Subcutaneous abdominal adipose tissue (tissue), 5 donors: ENCODE data around the gene GZF1.

Source experiments
- H3K27ac ChIP-seq: one replicate; pipeline ENCODE4 v1.7.0; 2013; ENCODE audit warnings: low read depth, mild to moderate bottlenecking, inconsistent platforms, low read length, moderate library complexity
- H3K27me3 ChIP-seq, 5 donors: one replicate each; pipeline ENCODE4 v1.7.0; 2013; ENCODE audit warnings: low read length in 5 of 5, inconsistent platforms in 1 of 5; ENCODE audit not compliant: control insufficient read depth in 5 of 5, insufficient read depth in 4 of 5
- H3K36me3 ChIP-seq, 5 donors: one replicate each; pipeline ENCODE4 v1.7.0; 2013; ENCODE audit warnings: low read length in 5 of 5; ENCODE audit not compliant: control insufficient read depth in 5 of 5, insufficient read depth in 5 of 5
- H3K4me1 ChIP-seq, 5 donors: one replicate each; pipeline ENCODE4 v1.7.0; 2013; ENCODE audit warnings: low read length in 5 of 5, mild to moderate bottlenecking in 3 of 5, moderate library complexity in 1 of 5; ENCODE audit not compliant: control insufficient read depth in 5 of 5, insufficient read depth in 5 of 5
- H3K4me3 ChIP-seq, 5 donors: one replicate each; pipeline ENCODE4 v1.7.0; 2013; ENCODE audit warnings: low read length in 5 of 5, low read depth in 1 of 5
- H3K9ac ChIP-seq, 5 donors: one replicate each; pipeline ENCODE4 v1.7.0; 2013; ENCODE audit warnings: low read length in 5 of 5, mild to moderate bottlenecking in 4 of 5, moderate library complexity in 3 of 5
- H3K9me3 ChIP-seq, 5 donors: one replicate each; pipeline ENCODE4 v1.7.0; 2013; ENCODE audit warnings: low read length in 5 of 5; ENCODE audit not compliant: control insufficient read depth in 5 of 5
- donor health status: healthy.
- donor health status: healthy.
- donor health status: healthy.
- donor health status: healthy.
- donor health status: healthy.

Gene GZF1

GRCh38 chr20:23327617-23328333 is 34.2 kb upstream of the GZF1 start:
- peaks cover 0 to 5% (median 0%) of the 10 kb centered on the region in 5 donors for H3K9me3 ChIP-seq
- no peak overlapping the region for H3K9ac ChIP-seq
- peaks cover 0 to 4% (median 0%) of the 10 kb centered on the region in 5 donors for H3K27me3 ChIP-seq
- H3K4me1 ChIP-seq, result peaks cover 0 to 6% (median 0%) of the 10 kb centered on the region in 5 donors
- H3K36me3 ChIP-seq, result no peaks in the 10 kb centered on the region
- H3K4me3 ChIP-seq, result no peak overlapping the region
- H3K27ac ChIP-seq, result no peak overlapping the region

DNA sequence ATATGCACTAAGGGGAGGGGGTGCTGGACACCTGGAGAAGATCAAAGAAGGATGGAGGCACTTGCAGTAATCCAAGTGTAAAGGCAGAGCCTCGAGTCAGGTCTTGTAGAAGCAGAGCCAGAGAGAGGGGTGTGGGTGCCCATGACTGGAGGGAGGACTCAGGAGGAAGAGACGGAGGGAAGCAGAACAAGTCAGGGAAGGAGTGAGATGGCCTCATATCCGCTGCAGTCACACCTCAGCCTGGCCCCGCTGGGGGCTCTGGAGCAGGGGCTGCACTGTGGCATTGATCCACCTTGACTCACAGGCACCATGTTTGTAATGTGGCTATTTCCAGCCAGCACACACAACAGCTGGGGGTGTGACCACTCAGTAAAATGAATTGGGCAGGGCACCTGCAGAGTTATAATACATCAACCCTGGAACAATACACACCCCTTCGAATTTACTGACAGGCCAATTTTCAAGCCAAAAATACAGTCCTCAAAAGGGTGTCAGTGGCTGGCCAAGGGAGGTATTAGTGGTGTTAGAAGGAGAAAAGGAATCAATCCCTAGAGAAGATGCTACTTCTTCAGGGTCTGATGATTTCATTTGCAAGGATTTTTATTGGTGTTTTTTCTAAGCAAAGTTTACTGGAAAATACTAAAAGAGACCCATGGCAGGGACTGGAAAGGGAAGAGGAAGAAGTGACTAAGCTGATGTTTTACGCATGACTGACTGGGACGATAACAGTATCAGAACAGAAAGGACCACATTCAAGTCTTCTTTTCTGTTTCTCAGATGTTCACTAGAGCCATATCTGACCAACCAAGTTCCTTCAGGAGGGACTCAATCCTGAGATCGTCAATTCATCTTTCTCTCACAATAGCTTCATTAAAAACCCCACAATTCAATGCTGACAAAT is 30.3 kb upstream of the GZF1 start:
- Histone ChIP-seq H3K9ac (no peak overlapping the region), H3K36me3 (no peaks in the 10 kb centered on the region), H3K4me1 (peaks cover 0 to 3% (median 0%) of the 10 kb centered on the region in 5 donors), H3K27ac (no peak overlapping the region), H3K9me3 (peaks cover 0 to 5% (median 0%) of the 10 kb centered on the region in 5 donors), H3K4me3 (no peak overlapping the region), H3K27me3 (no peaks in the 10 kb centered on the region)

- Histone ChIP-seq H3K9ac (no peak overlapping the region), H3K4me1 (peaks cover 0 to 3% (median 0%) of the 10 kb centered on the region in 5 donors), H3K36me3 (no peaks in the 10 kb centered on the region), H3K27ac (no peak overlapping the region), H3K27me3 (no peaks in the 10 kb centered on the region), H3K9me3 (peaks cover 0 to 5% (median 0%) of the 10 kb centered on the region in 5 donors), H3K4me3 (no peak overlapping the region)
Observed at GRCh38 chr20:23332467-23332866, 29.5 kb upstream of the GZF1 start.

GRCh38 chr20:23334111-23334510 is 27.9 kb upstream of the GZF1 start:
- H3K4me1 ChIP-seq, result peaks cover 0 to 3% (median 0%) of the 10 kb centered on the region in 5 donors

DNA sequence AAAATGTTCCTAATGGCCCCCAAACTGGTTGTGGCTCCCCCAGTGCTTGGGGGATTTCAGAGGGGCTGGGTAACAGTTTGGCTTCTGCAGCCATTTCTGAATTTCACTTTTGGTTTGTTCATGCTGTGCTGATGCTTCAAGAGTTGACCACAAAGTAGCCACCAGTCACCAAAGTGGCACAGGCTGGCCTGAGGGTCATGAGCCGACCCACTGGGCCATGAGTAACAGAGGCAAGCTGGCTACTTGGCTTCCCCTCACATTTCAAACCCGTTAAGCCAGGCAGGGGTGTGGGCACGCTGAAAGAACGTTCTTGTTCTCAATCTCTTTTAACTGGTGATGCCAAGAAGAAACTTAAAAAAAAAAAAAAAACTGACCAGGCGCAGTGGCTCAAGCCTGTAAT is 26.5 kb upstream of the GZF1 start:
- Histone ChIP-seq H3K9me3 (no peaks in the 10 kb centered on the region), H3K27ac (no peak overlapping the region), H3K9ac (no peak overlapping the region), H3K4me3 (no peak overlapping the region), H3K4me1 (peaks cover 0 to 3% (median 0%) of the 10 kb centered on the region in 5 donors), H3K27me3 (peaks cover 0 to 3% (median 0%) of the 10 kb centered on the region in 5 donors), H3K36me3 (no peaks in the 10 kb centered on the region)

More at GRCh38 chr20:23334111-23334510, 27.9 kb upstream of the GZF1 start:
- Histone ChIP-seq H3K27me3 (no peaks in the 10 kb centered on the region), H3K4me3 (no peak overlapping the region), H3K27ac (no peak overlapping the region), H3K36me3 (no peaks in the 10 kb centered on the region), H3K9ac (no peak overlapping the region), H3K9me3 (peaks cover 0 to 5% (median 0%) of the 10 kb centered on the region in 5 donors)

DNA sequence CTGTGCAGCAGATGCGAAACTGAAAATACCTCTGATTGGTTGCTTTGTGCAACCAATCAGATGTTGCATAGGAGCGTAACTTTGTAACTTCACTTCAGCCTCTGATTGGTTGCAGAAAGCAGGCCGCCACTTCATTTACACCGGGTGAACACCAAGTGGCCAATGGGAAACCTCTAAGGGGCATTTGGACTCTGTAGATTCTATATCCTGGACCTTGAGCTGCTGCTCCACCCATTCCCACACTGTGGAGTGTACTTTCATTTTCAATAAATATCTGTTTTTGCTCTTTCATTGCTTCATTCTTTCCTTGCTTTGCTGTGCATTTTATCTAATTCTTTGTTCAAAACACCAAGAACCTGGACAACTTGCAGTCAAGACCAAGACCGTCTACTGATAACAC is 25.5 kb upstream of the GZF1 start:
- Histone ChIP-seq H3K27me3 (peaks cover 0 to 3% (median 0%) of the 10 kb centered on the region in 5 donors), H3K9ac (no peak overlapping the region), H3K4me3 (no peak overlapping the region), H3K4me1 (peaks cover 0 to 3% (median 0%) of the 10 kb centered on the region in 5 donors), H3K9me3 (no peaks in the 10 kb centered on the region), H3K27ac (no peak overlapping the region), H3K36me3 (no peaks in the 10 kb centered on the region)

GRCh38 chr20:23337312-23337711 is 24.7 kb upstream of the GZF1 start:
- Histone ChIP-seq H3K9ac (no peak overlapping the region), H3K4me3 (no peak overlapping the region), H3K36me3 (no peaks in the 10 kb centered on the region), H3K27ac (no peak overlapping the region), H3K4me1 (peaks cover 0 to 3% (median 0%) of the 10 kb centered on the region in 5 donors), H3K9me3 (no peaks in the 10 kb centered on the region), H3K27me3 (peaks cover 0 to 8% (median 0%) of the 10 kb centered on the region in 5 donors)

DNA sequence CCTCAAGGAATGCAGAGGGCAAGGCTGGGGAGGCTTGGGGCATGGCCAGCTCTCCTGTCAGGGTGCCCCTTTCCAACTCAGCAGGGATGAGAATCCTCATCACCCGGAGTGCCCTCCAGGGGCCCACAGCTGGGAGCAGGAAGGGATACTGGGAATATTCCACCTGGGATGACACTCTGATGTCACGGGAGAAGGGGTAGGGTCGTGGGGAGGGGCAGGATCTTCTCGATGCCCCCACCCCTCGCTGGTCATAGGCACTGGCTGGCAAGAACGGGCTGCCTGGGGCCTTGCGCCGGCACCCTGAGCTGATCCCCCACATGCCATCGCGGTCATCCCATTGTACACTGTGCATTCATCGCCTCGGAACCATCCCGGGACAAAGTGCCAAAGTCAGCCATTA is 22.0 kb upstream of the GZF1 start:
- Histone ChIP-seq H3K9me3 (no peaks in the 10 kb centered on the region), H3K27ac (no peak overlapping the region), H3K4me3 (no peak overlapping the region), H3K27me3 (peaks cover 0 to 8% (median 0%) of the 10 kb centered on the region in 5 donors), H3K36me3 (no peaks in the 10 kb centered on the region), H3K9ac (no peak overlapping the region), H3K4me1 (no peaks in the 10 kb centered on the region)

DNA sequence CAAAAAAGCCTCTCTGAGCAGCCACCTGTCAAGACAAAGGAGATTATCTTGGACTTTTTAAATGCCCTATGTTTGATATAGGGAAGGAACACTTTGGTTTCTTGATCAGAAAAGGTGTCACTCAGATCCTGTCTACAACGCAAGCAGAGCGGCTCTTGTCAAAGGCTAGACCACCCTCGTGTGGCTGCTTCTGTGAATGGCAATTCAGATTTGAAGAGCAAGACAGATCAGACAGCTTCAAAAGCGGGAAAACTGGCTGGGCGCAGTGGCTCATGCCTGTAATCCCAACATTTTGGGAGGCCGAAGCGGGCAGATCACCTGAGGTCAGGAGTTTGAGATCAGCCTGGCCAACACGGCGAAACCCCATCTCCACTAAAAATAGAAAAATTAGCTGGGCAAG is 21.5 kb upstream of the GZF1 start:
- no peak overlapping the region for H3K27ac ChIP-seq
- no peaks in the 10 kb centered on the region for H3K4me1 ChIP-seq
- no peaks in the 10 kb centered on the region for H3K36me3 ChIP-seq
- no peak overlapping the region for H3K9ac ChIP-seq
- no peaks in the 10 kb centered on the region for H3K9me3 ChIP-seq
- peaks cover 0 to 8% (median 0%) of the 10 kb centered on the region in 5 donors for H3K27me3 ChIP-seq
- H3K4me3 ChIP-seq, result no peak overlapping the region

DNA sequence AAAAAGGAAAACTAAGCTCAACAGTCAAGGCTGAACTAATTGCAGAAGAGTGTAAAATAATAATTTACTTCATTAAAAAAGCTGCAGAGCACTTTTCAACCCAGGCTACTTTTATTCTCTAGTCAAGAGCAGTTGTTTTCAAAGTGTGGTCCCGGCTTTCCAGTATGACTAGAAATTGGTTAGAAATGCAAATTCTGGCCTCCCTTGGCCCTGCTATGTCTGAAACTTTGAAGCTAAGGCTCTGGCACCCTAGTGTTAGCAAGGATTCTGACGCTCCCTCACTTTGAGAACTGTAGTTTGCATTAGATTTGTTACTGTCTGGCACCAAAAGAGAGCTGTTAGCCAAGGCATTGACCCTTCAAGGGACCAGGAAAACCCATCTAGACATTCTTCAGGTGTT is 20.9 kb upstream of the GZF1 start:
- Histone ChIP-seq H3K9me3 (no peaks in the 10 kb centered on the region), H3K36me3 (no peaks in the 10 kb centered on the region), H3K4me3 (no peak overlapping the region), H3K27me3 (peaks cover 0 to 8% (median 0%) of the 10 kb centered on the region in 5 donors), H3K9ac (no peak overlapping the region), H3K4me1 (no peaks in the 10 kb centered on the region), H3K27ac (no peak overlapping the region)
